Measurements from ENCODE around the gene SRSF4.

SRSF4 gene

DNA sequence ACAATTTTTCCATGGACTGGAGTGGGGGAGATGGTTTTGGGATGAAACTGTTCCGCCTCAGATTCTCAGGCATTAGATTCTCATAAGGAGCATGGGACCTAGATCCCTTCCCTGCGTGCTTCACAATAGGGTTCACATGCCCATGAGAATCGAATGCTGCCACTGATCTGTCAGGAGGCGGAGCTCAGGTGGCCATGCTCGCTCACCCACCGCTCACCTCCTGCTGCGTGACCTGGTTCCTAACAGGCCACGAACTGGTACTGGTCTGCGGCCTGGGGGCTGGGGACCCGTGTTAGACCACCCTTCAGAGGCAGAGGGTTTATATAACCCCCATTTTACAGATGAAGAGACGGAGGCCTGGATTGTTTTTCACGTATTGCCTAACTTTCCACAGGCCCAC is 16.3 kb upstream of the SRSF4 start:
- H3K9me3 ChIP-seq (ENCODE audit: control insufficient read depth in 1 of 2, low read length in 2 of 2), result no peaks in the 10 kb centered on the region
- no peak overlapping the region for H3K27ac ChIP-seq (ENCODE audit: low read length)
- no peaks in the 10 kb centered on the region for H3K27me3 ChIP-seq (ENCODE audit: low read depth, low read length)
- peaks cover 6 to 10% of the 10 kb centered on the region in 2 donors for H3K4me1 ChIP-seq (ENCODE audit: control insufficient read depth in 1 of 2, insufficient read depth in 2 of 2, low read length in 2 of 2)
- no peak overlapping the region for H3K4me3 ChIP-seq (ENCODE audit: low read depth in 1 of 2, low read length in 2 of 2)
- peaks cover 11 to 46% of the 10 kb centered on the region in 2 donors for H3K36me3 ChIP-seq (ENCODE audit: control insufficient read depth in 1 of 2, insufficient read depth in 2 of 2, low read length in 2 of 2)

DNA sequence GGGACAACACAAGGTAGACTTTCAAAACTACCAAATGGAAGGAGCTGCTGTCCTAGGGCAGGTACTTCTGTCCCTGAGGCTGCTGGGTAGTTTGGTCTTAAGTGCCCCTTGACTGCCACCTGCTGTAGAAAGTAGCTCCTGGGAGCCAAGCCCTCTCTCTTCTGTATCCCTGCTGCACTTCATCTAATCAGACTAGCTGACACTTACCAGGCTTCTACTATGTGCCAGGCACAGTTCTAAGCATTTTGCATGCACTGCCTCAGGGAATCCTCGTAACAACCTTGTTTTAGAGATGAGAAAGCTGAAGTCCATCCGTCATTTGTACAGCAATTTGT is 15.9 kb upstream of the SRSF4 start:
- Histone ChIP-seq H3K27ac (ENCODE audit: low read length) (no peak overlapping the region), H3K4me1 (ENCODE audit: control insufficient read depth in 1 of 2, insufficient read depth in 2 of 2, low read length in 2 of 2) (peaks cover 4 to 7% of the 10 kb centered on the region in 2 donors), H3K4me3 (ENCODE audit: low read depth in 1 of 2, low read length in 2 of 2) (no peak overlapping the region), H3K27me3 (ENCODE audit: low read depth, low read length) (no peaks in the 10 kb centered on the region), H3K9me3 (ENCODE audit: control insufficient read depth in 1 of 2, low read length in 2 of 2) (no peaks in the 10 kb centered on the region), H3K36me3 (ENCODE audit: control insufficient read depth in 1 of 2, insufficient read depth in 2 of 2, low read length in 2 of 2) (peaks cover 11 to 48% of the 10 kb centered on the region in 2 donors)

DNA sequence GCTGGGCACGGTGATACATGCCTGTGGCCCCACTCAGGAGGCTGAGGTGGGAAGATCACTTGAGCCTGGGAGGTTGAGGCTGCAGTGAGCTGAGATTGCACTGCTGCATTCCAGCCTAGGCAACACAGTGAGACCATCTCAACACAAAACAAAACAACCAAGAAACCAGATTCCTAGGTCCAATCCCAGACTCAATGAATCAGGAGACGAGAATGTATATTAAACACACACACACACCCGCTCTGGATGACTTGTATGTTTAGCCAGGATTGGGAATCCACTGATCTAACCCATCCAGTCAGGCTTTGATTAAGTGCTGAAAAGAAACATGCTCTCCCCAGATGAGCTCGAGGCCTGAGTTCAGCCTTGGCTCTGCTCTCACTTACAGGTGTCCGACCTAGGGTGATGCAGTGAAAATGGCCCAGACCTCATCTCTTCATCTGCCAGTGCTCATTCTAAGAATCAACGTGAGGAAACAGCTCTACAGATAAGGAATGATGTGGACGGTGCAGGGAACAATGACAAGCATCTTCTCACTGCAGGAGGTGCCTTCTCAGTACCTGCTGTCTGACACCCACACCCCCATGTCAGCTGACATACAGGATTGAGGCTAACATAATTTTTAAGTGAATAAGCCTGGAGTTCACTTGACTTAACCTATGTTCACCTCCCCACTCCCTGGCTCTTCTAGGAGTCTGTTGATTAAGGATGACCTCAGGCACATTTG is 15.3 kb upstream of the SRSF4 start:
- Histone ChIP-seq H3K9me3 (ENCODE audit: control insufficient read depth in 1 of 2, low read length in 2 of 2) (no peaks in the 10 kb centered on the region), H3K36me3 (ENCODE audit: control insufficient read depth in 1 of 2, insufficient read depth in 2 of 2, low read length in 2 of 2) (peaks cover 11 to 48% of the 10 kb centered on the region in 2 donors), H3K27me3 (ENCODE audit: low read depth, low read length) (no peaks in the 10 kb centered on the region), H3K4me3 (ENCODE audit: low read depth in 1 of 2, low read length in 2 of 2) (no peak overlapping the region), H3K4me1 (ENCODE audit: control insufficient read depth in 1 of 2, insufficient read depth in 2 of 2, low read length in 2 of 2) (peaks cover 0 to 3% of the 10 kb centered on the region in 2 donors), H3K27ac (ENCODE audit: low read length) (no peak overlapping the region)

DNA sequence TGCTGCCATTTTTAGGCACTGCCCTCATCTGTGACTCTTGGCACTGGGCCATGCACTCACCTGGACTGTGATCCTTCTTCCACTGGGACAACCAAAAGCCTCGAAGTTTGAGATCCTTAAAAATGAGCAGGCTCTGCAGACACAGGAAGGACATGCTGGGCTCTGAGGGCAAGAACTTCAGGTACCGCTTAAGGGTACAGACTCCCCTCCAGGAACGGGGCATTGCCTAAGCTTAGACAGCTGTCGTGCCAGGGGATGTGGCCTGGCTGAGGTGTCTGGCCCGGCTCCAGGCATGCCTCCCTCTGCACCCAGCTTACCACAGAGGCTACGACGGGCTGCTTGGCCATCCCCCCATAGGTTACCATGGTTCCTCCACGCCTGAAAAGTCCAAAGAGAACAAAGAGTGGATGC is 14.2 kb upstream of the SRSF4 start:
- H3K36me3 ChIP-seq (ENCODE audit: control insufficient read depth in 1 of 2, insufficient read depth in 2 of 2, low read length in 2 of 2), result peaks cover 9 to 40% of the 10 kb centered on the region in 2 donors
- no peak overlapping the region for H3K27ac ChIP-seq (ENCODE audit: low read length)
- no peak overlapping the region for H3K4me3 ChIP-seq (ENCODE audit: low read depth in 1 of 2, low read length in 2 of 2)
- peaks cover 0 to 3% of the 10 kb centered on the region in 2 donors for H3K4me1 ChIP-seq (ENCODE audit: control insufficient read depth in 1 of 2, insufficient read depth in 2 of 2, low read length in 2 of 2)
- H3K27me3 ChIP-seq (ENCODE audit: low read depth, low read length), result no peaks in the 10 kb centered on the region
- no peaks in the 10 kb centered on the region for H3K9me3 ChIP-seq (ENCODE audit: control insufficient read depth in 1 of 2, low read length in 2 of 2)

DNA sequence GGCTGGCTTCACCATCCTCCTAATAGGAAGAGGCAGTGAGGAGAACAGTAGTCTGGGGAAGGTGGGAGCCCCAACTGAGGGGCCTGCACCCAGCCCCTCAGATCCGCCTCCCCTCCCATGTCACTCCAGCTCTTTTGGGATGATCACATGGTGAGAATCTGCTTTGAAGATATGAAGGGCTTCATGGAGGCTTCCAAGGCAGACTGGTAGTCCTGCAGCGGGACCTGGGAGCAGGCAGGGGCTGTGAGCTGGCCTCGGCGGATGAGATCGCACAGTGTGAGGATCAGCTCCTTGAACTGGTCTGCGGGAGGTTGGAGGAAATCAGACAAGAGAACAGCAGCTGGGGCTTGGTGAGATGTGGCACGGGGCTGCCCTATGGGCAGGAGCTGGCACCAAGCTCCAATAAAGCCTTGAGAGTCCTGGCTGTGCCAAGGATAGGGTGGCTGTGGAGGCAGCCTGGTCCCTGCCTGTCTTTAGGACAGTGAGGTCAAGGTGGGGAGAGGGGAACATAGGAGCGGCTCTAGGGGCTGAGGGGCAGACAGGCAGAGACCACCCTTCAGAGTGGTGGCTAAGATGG is 12.3 kb upstream of the SRSF4 start:
- Histone ChIP-seq H3K27me3 (ENCODE audit: low read depth, low read length) (no peaks in the 10 kb centered on the region), H3K4me3 (ENCODE audit: low read depth in 1 of 2, low read length in 2 of 2) (no peak overlapping the region), H3K27ac (ENCODE audit: low read length) (no peak overlapping the region), H3K4me1 (ENCODE audit: control insufficient read depth in 1 of 2, insufficient read depth in 2 of 2, low read length in 2 of 2) (peaks cover 0 to 3% of the 10 kb centered on the region in 2 donors), H3K9me3 (ENCODE audit: control insufficient read depth in 1 of 2, low read length in 2 of 2) (no peaks in the 10 kb centered on the region), H3K36me3 (ENCODE audit: control insufficient read depth in 1 of 2, insufficient read depth in 2 of 2, low read length in 2 of 2) (peaks cover 0 to 29% of the 10 kb centered on the region in 2 donors)

DNA sequence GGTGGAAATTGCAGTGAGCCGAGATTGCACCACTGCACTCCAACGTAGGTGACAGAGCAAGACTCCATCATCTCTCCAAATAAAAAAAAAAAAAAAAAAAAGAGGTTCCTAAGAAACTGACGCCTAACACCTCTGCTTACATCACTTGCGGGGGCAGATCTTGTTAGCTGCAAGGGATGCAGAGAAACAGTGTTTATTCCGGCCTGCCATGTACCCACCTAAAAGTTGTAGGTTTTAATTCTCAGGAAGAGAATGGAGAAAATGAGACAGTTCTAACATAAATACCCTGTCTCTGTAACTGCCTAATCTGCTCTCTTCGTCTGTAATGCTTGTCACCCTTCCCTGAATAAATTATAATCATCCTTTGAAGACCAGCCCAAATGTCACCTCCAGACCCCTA is 9.0 kb upstream of the SRSF4 start:
- H3K27me3 ChIP-seq (ENCODE audit: low read depth, low read length), result no peaks in the 10 kb centered on the region
- H3K27ac ChIP-seq (ENCODE audit: low read length), result no peak overlapping the region
- no peak overlapping the region for H3K4me3 ChIP-seq (ENCODE audit: low read depth in 1 of 2, low read length in 2 of 2)
- H3K36me3 ChIP-seq (ENCODE audit: control insufficient read depth in 1 of 2, insufficient read depth in 2 of 2, low read length in 2 of 2), result peaks cover 0 to 26% of the 10 kb centered on the region in 2 donors
- H3K9me3 ChIP-seq (ENCODE audit: control insufficient read depth in 1 of 2, low read length in 2 of 2), result no peaks in the 10 kb centered on the region
- no peaks in the 10 kb centered on the region for H3K4me1 ChIP-seq (ENCODE audit: control insufficient read depth in 1 of 2, insufficient read depth in 2 of 2, low read length in 2 of 2)

DNA sequence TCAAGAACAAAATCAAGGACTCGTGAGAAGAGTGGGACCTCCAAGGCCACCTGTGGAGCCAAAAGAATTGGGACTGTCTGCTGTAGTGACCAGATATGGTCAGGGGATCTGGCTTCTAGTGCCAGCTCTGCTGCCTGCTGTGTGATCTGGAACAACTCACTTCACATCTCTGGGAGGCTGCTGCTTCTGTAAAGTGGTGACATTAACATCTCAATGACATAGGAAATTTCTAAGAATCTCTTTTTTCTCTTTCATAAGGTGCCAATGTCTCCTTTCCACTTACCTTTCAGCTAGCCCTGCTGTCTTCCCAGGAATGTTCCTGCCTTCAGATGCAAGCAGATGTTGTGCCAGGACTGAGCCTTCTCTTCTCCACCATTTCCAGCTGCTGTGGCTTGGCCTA is 5.0 kb upstream of the SRSF4 start:
- no peaks in the 10 kb centered on the region for H3K9me3 ChIP-seq (ENCODE audit: control insufficient read depth in 1 of 2, low read length in 2 of 2)
- H3K27me3 ChIP-seq (ENCODE audit: low read depth, low read length), result no peaks in the 10 kb centered on the region
- H3K4me1 ChIP-seq (ENCODE audit: control insufficient read depth in 1 of 2, insufficient read depth in 2 of 2, low read length in 2 of 2), result no peaks in the 10 kb centered on the region
- peaks cover 0 to under 1% of the 10 kb centered on the region in 2 donors for H3K36me3 ChIP-seq (ENCODE audit: control insufficient read depth in 1 of 2, insufficient read depth in 2 of 2, low read length in 2 of 2)
- H3K27ac ChIP-seq (ENCODE audit: low read length), result no peak overlapping the region
- H3K4me3 ChIP-seq (ENCODE audit: low read depth in 1 of 2, low read length in 2 of 2), result no peak overlapping the region

DNA sequence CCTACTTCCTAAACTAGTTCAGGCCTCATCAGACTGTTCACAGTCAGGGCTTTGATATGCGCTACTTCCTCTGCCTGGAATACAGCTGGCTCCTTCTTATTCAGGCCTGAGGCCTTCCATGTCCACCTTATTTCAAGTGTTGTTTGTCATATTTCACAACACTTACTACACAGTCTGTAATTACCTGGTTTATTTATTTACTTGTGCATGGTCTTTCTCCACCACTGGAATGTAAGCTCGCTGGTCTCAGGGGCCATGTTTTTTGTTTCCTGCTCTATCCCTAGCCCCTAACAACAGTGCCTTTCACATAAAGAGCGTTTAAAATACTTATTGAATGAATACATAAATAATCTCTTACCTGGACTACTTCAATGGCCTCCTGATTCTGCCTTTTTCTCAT is 4.6 kb upstream of the SRSF4 start:
- Histone ChIP-seq H3K36me3 (ENCODE audit: control insufficient read depth in 1 of 2, insufficient read depth in 2 of 2, low read length in 2 of 2) (peaks cover 0 to 4% of the 10 kb centered on the region in 2 donors), H3K27me3 (ENCODE audit: low read depth, low read length) (no peaks in the 10 kb centered on the region), H3K9me3 (ENCODE audit: control insufficient read depth in 1 of 2, low read length in 2 of 2) (no peaks in the 10 kb centered on the region), H3K4me3 (ENCODE audit: low read depth in 1 of 2, low read length in 2 of 2) (no peak overlapping the region), H3K4me1 (ENCODE audit: control insufficient read depth in 1 of 2, insufficient read depth in 2 of 2, low read length in 2 of 2) (no peaks in the 10 kb centered on the region), H3K27ac (ENCODE audit: low read length) (no peak overlapping the region)

DNA sequence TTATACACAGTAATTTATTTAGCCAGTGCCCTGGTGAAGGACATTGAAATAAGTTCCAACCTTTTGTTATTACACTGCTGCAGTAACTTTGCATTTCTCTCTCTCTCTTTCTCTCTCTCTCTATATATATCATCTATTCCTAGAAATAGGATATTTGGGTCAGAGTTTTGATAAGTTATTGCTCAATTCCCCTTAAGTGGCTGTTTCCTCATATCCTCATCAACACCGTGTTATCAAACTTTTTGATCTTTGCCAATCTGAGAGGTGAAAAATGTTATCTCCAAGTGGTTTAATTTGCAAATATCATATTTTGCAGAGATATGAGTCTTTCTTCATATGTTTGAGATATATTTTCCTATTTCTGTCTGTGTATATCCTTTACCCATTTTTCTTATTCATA is 1.6 kb upstream of the SRSF4 start:
- no peaks in the 10 kb centered on the region for H3K27me3 ChIP-seq (ENCODE audit: low read depth, low read length)
- H3K4me3 ChIP-seq (ENCODE audit: low read depth in 1 of 2, low read length in 2 of 2), result no peak overlapping the region
- peak overlapping the region; percentile 99 for H3K27ac ChIP-seq (ENCODE audit: low read length)
- peaks cover 5 to 13% of the 10 kb centered on the region in 2 donors for H3K36me3 ChIP-seq (ENCODE audit: control insufficient read depth in 1 of 2, insufficient read depth in 2 of 2, low read length in 2 of 2)
- peaks cover 16 to 25% of the 10 kb centered on the region in 2 donors for H3K4me1 ChIP-seq (ENCODE audit: control insufficient read depth in 1 of 2, insufficient read depth in 2 of 2, low read length in 2 of 2)
- no peaks in the 10 kb centered on the region for H3K9me3 ChIP-seq (ENCODE audit: control insufficient read depth in 1 of 2, low read length in 2 of 2)

DNA sequence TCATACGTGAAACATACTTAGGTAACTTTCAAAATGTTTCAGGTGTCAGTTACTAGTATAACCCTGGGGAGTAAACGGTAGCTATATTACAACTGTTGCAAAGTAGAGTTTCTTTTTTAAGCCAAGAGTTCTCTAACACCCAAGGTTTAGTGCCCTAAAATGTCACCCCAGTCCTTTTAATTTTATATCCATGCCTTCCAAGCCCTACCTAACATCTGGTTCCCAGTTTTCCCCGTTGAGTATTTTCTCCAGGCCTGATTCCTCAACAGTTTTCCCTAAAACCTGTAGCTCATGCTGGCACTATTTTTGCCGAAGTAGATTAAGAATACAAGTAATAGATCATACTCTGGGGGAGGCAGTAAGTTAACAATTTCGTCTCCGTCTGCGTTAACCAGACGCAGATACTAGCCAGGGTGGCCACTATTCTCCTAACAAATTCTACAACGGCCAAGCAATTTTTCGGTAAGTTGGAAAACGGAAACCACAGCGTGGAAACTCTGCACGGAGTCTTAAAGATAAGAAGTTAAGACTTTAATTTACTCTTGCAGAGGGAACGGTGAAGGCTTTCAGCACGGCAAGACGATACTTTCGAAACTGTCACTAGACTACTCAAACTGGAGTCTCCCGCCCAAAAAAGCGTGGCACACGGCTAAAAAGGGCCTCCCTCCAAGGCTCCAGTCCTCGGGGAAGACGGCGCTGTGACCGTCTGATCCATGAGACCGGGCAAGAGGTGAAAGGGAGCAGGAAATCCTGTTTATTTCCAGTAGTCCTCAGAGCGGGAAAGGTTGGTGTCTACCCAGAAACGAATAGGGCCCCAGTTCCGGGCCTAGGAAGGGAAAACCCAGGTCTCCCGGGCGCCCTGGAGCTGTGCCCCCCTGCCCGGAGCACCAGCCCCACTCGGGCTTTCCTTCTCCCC is 945 bp downstream of the SRSF4 start:
- Histone ChIP-seq H3K4me1 (ENCODE audit: control insufficient read depth in 1 of 2, insufficient read depth in 2 of 2, low read length in 2 of 2) (peaks cover 16 to 48% of the 10 kb centered on the region in 2 donors), H3K4me3 (ENCODE audit: low read depth in 1 of 2, low read length in 2 of 2) (peak overlapping the region; percentile 78 to 87), H3K36me3 (ENCODE audit: control insufficient read depth in 1 of 2, insufficient read depth in 2 of 2, low read length in 2 of 2) (peaks cover 5 to 13% of the 10 kb centered on the region in 2 donors), H3K9me3 (ENCODE audit: control insufficient read depth in 1 of 2, low read length in 2 of 2) (no peaks in the 10 kb centered on the region), H3K27ac (ENCODE audit: low read length) (peak overlapping the region; percentile 96), H3K27me3 (ENCODE audit: low read depth, low read length) (no peaks in the 10 kb centered on the region)

DNA sequence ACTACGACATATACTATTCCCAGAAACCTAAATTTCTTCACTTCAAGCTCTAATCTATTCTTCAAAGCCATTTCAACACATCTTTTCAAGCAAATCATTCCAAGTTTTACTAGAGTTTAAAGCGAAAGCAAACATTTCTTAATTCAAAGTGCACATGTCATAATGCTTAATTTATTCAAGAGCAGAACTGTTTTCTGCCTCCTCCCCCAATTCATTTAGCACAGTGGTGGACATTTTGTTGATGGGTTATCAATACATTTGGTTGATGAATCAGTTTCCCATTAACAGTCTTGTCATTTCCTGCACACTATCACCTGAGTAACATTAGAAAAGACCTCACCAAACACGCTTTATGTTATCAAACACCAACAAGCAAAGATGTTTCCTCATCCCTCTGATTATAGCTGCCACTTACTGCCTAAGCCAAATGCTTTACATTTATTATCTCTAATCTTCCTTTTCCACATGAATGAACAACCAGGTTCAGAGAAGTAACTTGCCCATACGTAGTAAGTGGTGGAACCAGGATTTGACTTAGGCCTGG is 2.0 kb downstream of the SRSF4 start:
- Histone ChIP-seq H3K36me3 (ENCODE audit: control insufficient read depth in 1 of 2, insufficient read depth in 2 of 2, low read length in 2 of 2) (peaks cover 5 to 13% of the 10 kb centered on the region in 2 donors), H3K9me3 (ENCODE audit: control insufficient read depth in 1 of 2, low read length in 2 of 2) (no peaks in the 10 kb centered on the region), H3K4me1 (ENCODE audit: control insufficient read depth in 1 of 2, insufficient read depth in 2 of 2, low read length in 2 of 2) (peaks cover 16 to 49% of the 10 kb centered on the region in 2 donors), H3K27ac (ENCODE audit: low read length) (peak overlapping the region; percentile 96), H3K4me3 (ENCODE audit: low read depth in 1 of 2, low read length in 2 of 2) (peak overlapping the region; percentile 78 to 87), H3K27me3 (ENCODE audit: low read depth, low read length) (no peaks in the 10 kb centered on the region)

All from muscle layer of duodenum (tissue), 2 donors.